CD4-positive, CD25-positive, alpha-beta regulatory T cell (primary cell): ENCODE results near the gene ATP6V0E1. TPM values are rescaled to one million over a fixed set of nuclear protein-coding genes. Genes with fewer than 3 reads are reported as not detected.
A peak's percentile ranks its signal among the peaks of the same experiment; 100 is the strongest.

Experiments used
- ATAC-seq, 2 donors: fragments of 150-1000 bp; cut with Tn5 transposase; one replicate each; pipeline ENCODE4 v1.10.0; 2021; ENCODE audit warnings: low read depth in 2 of 2, moderate number of reproducible peaks in 2 of 2, moderate library complexity in 1 of 2
- DNase-seq, 3 donors: peaks; one replicate each; pipeline versions ENCODE4 v3.0.0 to v3.0.0-alpha.2; 2012 to 2022; ENCODE audit warnings: mixed read lengths in 1 of 3
- H3K27ac ChIP-seq: one replicate; pipeline ENCODE4 v1.7.0; 2013; ENCODE audit warnings: mild to moderate bottlenecking, low read length; ENCODE audit not compliant: insufficient read depth, poor library complexity, severe bottlenecking
- H3K27me3 ChIP-seq: one replicate; pipeline ENCODE4 v1.7.0; 2013; ENCODE audit warnings: low read length; ENCODE audit not compliant: control insufficient read depth, insufficient read depth
- H3K36me3 ChIP-seq: one replicate; pipeline ENCODE4 v1.7.0; 2013; ENCODE audit warnings: mild to moderate bottlenecking, low read length, moderate library complexity; ENCODE audit not compliant: control insufficient read depth, insufficient read depth
- H3K4me1 ChIP-seq: 2 replicates; pipeline ENCODE4 v1.7.0; 2013; ENCODE audit warnings: mild to moderate bottlenecking, low read length; ENCODE audit not compliant: insufficient read depth, control insufficient read depth, poor library complexity, severe bottlenecking
- H3K4me3 ChIP-seq: one replicate; pipeline ENCODE4 v1.7.0; 2013; ENCODE audit warnings: low read depth, mild to moderate bottlenecking, low read length, moderate library complexity
- H3K9me3 ChIP-seq, 2 experiments: 1 replicate in 1 of 2; 2 replicates in 1 of 2; pipeline ENCODE4 v1.7.0; 2013; ENCODE audit warnings: low read length in 2 of 2, mild to moderate bottlenecking in 1 of 2, moderate library complexity in 1 of 2; ENCODE audit not compliant: control insufficient read depth in 2 of 2
- H3K27ac Mint-ChIP-seq, 3 donors: one replicate each; pipeline ENCODE4 v1.8.0; 2020 to 2022; ENCODE audit warnings: mild to moderate bottlenecking in 3 of 3, mixed read lengths in 3 of 3, moderate library complexity in 2 of 3
- H3K27me3 Mint-ChIP-seq: one replicate; pipeline ENCODE4 v1.8.0; 2022; ENCODE audit warnings: mild to moderate bottlenecking, mixed read lengths
- H3K36me3 Mint-ChIP-seq: one replicate; pipeline ENCODE4 v1.8.0; 2020; ENCODE audit warnings: mixed read lengths
- H3K4me1 Mint-ChIP-seq, 4 donors: one replicate each; pipeline ENCODE4 v1.8.0; 2020 to 2022; ENCODE audit warnings: mixed read lengths in 4 of 4, mild to moderate bottlenecking in 1 of 4
- H3K4me3 Mint-ChIP-seq, 4 donors: one replicate each; pipeline ENCODE4 v1.8.0; 2020 to 2022; ENCODE audit warnings: mild to moderate bottlenecking in 4 of 4, mixed read lengths in 4 of 4, moderate library complexity in 3 of 4
- H3K9me3 Mint-ChIP-seq, 7 donors: one replicate each; pipeline ENCODE4 v1.8.0; 2020 to 2022; ENCODE audit warnings: mixed read lengths in 7 of 7, mild to moderate bottlenecking in 3 of 7, moderate library complexity in 2 of 7
- polyA plus RNA-seq, 4 donors: library from polyadenylated mRNA; unstranded; fragments of 300-500 nt; fragmentation: Illumina TruSeq; gene quantifications; one replicate each; pipeline ENCODE4 v1.2.3, GENCODE V29; 2021
- total RNA-seq: library from RNA; stranded (reverse); gene quantifications from one replicate; pipeline ENCODE4 v1.2.3, GENCODE V29; 2022

Gene ATP6V0E1
- total and polyA plus RNA-seq, 5 donors from 2014 or later = 106 to 691 (median 499) TPM

DNA sequence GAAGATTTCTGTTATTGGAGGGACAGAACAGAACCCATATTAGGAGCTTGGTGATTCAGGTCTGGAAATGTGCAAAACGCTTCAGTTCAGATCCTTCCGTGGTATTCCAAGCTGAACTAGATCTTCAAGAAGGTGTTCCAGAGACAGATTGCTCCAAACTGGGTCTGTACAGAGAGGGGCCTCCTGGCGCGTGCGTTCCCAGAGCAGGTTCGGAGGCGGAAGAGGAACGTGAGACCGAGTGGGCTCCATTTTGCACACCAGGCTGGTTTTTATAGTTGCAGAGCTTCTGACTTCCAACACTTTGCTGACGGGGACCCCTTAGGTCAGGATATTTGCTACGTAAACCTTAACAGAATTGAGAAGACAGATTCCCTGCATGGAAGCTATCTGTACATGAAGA, 41.0 kb upstream of the ATP6V0E1 start:
- Mint-ChIP-seq H3K36me3 (peaks cover 22% of the 10 kb centered on the region), H3K4me1 (no peaks in the 10 kb centered on the region), H3K9me3 (no peaks in the 10 kb centered on the region), H3K27me3 (no peaks in the 10 kb centered on the region), H3K27ac (peak overlapping the region in 1 of 3 donors; percentile 25), H3K4me3 (no peak overlapping the region)
- ATAC-seq = no peak
- DNase-seq = no peak
- H3K27ac ChIP-seq = no peak overlapping the region
- no peaks in the 10 kb centered on the region for H3K4me1 ChIP-seq
- H3K4me3 ChIP-seq = no peak overlapping the region
- no peaks in the 10 kb centered on the region for H3K27me3 ChIP-seq
- no peaks in the 10 kb centered on the region for H3K9me3 ChIP-seq
- H3K36me3 ChIP-seq = peaks cover 17% of the 10 kb centered on the region

DNA sequence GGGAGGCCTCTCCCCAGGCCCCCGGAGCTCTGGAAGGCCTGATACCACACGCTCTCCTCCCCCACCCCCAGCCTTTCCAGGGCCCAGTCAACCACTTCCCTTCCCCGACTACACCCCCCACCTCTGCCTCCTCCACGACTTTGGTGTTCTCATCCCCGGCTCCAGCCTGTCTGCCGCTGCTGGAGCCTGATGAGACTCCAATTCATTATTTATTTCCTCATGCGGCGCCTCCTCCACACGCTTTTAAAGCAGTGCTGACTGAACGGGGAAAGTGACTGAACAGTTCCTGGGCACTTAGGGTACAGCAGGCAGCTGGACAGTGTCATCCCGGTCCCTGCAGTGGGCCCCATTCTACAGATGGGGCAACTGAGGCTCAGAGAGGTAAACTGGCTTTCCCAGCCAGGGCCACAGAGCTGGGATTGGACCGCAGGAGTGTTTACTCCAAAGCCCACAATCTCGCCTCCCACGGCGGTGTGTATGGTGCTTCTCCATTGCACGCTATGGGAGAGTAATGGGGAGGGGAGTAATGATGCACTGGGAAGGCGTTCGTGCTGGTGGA, 40.2 kb upstream of the ATP6V0E1 start:
- Mint-ChIP-seq H3K9me3 (no peaks in the 10 kb centered on the region), H3K27ac (no peak overlapping the region), H3K27me3 (no peaks in the 10 kb centered on the region), H3K4me3 (no peak overlapping the region), H3K36me3 (peaks cover 27% of the 10 kb centered on the region), H3K4me1 (no peaks in the 10 kb centered on the region)
- no peaks in the 10 kb centered on the region for H3K4me1 ChIP-seq
- H3K36me3 ChIP-seq = peaks cover 19% of the 10 kb centered on the region
- no peak overlapping the region for H3K27ac ChIP-seq
- no peak overlapping the region for H3K4me3 ChIP-seq
- no peak for DNase-seq
- H3K9me3 ChIP-seq = no peaks in the 10 kb centered on the region
- no peaks in the 10 kb centered on the region for H3K27me3 ChIP-seq
- ATAC-seq = no peak

DNA sequence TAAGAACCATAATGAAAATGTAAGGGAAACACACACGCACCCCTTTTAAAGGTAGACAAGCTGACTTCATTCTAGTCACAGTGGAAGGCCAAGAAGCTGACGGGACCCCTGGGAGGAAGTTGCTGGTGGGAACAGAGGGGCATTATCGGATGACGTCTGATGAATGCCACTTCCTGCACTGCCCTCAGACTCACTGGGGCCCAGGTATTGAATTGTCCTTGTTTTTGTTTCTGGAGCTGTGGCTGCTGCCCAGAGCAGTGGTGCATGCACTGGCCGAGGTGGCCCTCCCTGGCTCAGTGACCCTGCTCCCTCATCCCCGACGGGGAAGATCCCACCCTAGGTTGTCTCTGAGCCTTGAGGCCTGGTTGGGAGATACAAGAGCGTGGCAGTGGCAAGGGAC, 39.7 kb upstream of the ATP6V0E1 start:
- H3K4me1 Mint-ChIP-seq = no peaks in the 10 kb centered on the region
- Histone ChIP-seq H3K36me3 (peaks cover 19% of the 10 kb centered on the region), H3K27ac (no peak overlapping the region), H3K4me3 (no peak overlapping the region), H3K9me3 (no peaks in the 10 kb centered on the region), H3K27me3 (no peaks in the 10 kb centered on the region), H3K4me1 (no peaks in the 10 kb centered on the region)
- no peak for ATAC-seq
- H3K27me3 Mint-ChIP-seq = no peaks in the 10 kb centered on the region
- H3K27ac Mint-ChIP-seq = no peak overlapping the region
- no peak for DNase-seq
- no peak overlapping the region for H3K4me3 Mint-ChIP-seq
- H3K36me3 Mint-ChIP-seq = peaks cover 28% of the 10 kb centered on the region
- no peaks in the 10 kb centered on the region for H3K9me3 Mint-ChIP-seq

DNA sequence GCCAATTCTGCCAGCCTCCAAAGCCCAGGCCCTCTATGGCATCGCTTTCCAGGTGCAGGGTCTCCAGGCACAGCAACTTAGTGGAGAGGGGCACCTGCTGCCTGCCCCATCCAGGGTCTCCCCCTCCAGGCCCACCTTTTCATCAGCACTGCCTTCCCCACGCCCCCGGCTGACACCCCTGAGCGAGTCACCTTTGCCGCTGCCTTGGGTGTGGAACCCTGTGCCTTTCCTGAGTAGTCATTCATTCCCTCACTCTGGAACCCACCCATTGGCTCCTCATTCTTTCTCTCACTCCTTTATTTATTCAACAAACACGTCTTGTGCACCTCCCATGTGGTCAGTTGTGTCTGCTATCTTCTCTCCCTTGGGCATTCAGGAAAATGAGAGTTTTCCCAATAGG, 38.8 kb upstream of the ATP6V0E1 start:
- no peak overlapping the region for H3K27ac ChIP-seq
- H3K4me1 ChIP-seq = no peaks in the 10 kb centered on the region
- no peaks in the 10 kb centered on the region for H3K27me3 ChIP-seq
- H3K36me3 ChIP-seq = peaks cover 19% of the 10 kb centered on the region
- H3K27me3 Mint-ChIP-seq = no peaks in the 10 kb centered on the region
- H3K4me1 Mint-ChIP-seq = no peaks in the 10 kb centered on the region
- ATAC-seq = no peak
- H3K4me3 Mint-ChIP-seq = no peak overlapping the region
- peak overlapping the region in 1 of 3 donors; percentile 0 for H3K27ac Mint-ChIP-seq
- H3K9me3 ChIP-seq = no peaks in the 10 kb centered on the region
- DNase-seq = no peak
- no peaks in the 10 kb centered on the region for H3K9me3 Mint-ChIP-seq
- no peak overlapping the region for H3K4me3 ChIP-seq
- peaks cover 32% of the 10 kb centered on the region for H3K36me3 Mint-ChIP-seq

DNA sequence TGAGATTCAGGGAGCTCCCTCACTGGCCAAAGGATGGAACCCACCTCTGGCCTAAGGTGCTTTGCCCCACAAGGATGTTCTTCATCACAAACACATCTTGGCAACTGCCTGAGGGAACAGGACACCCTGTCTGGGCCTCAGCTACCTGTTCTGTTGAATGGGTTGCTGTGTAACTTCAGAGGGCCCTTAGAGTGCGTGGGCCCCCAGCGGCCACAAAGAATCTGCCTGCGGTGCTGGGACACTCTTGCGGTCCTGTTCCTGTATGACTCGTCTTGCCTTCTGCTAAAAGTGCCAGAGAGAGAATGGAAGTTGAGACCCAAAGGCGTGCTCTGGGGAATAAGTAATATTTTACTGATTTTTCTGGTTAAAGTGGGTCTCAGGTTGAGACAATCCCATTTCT, 38.4 kb upstream of the ATP6V0E1 start:
- Histone ChIP-seq H3K9me3 (no peaks in the 10 kb centered on the region), H3K4me3 (no peak overlapping the region), H3K36me3 (peaks cover 20% of the 10 kb centered on the region), H3K4me1 (no peaks in the 10 kb centered on the region), H3K27ac (no peak overlapping the region), H3K27me3 (no peaks in the 10 kb centered on the region)
- Mint-ChIP-seq H3K27ac (no peak overlapping the region), H3K36me3 (peaks cover 32% of the 10 kb centered on the region), H3K27me3 (no peaks in the 10 kb centered on the region), H3K9me3 (no peaks in the 10 kb centered on the region), H3K4me1 (no peaks in the 10 kb centered on the region), H3K4me3 (no peak overlapping the region)
- DNase-seq (no peak), ATAC-seq (no peak)

DNA sequence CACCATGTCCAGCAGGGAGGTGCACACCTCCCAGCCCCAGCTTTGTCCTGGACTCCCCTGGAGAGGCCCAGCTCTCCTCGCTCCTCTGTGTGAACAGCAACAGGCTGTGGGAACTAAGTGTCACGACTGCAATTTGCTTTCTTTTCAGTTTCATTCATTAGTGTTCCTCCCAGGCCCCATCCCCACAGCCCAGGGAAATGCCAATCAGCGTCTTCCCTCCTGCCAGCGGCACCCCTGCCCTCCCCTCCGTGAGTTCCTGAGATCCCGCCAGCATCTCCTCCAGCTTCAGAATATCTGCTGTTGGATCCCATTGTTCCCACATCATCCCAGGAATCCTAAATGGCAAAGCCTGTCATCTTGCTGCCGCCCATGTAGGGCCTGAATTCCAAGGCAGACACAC, 37.4 kb upstream of the ATP6V0E1 start:
- Histone ChIP-seq H3K4me3 (no peak overlapping the region), H3K27me3 (no peaks in the 10 kb centered on the region), H3K4me1 (no peaks in the 10 kb centered on the region), H3K27ac (no peak overlapping the region), H3K36me3 (peaks cover 23% of the 10 kb centered on the region), H3K9me3 (no peaks in the 10 kb centered on the region)
- H3K4me3 Mint-ChIP-seq = no peak overlapping the region
- no peak for ATAC-seq
- no peaks in the 10 kb centered on the region for H3K9me3 Mint-ChIP-seq
- H3K36me3 Mint-ChIP-seq = peaks cover 37% of the 10 kb centered on the region
- DNase-seq = no peak
- no peak overlapping the region for H3K27ac Mint-ChIP-seq
- no peaks in the 10 kb centered on the region for H3K27me3 Mint-ChIP-seq
- no peaks in the 10 kb centered on the region for H3K4me1 Mint-ChIP-seq

DNA sequence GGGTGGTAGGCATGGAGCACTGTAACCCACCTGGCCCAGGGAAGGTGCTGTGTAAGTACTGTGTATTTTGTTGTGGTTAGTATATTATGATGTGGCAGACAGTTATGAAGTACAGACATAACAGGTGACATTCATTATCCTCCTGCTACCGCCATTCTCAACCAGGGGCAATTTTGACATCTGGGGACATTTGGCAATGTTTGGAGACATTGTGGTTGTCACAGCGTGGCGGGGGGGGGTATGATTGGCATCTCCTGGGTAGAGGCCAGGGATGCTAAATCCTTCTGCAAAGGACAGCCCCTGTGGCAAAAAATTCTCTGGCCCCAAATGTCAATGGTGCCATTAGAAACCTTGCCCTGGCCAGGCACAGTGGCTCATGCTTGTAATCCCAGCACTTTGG, 34.1 kb upstream of the ATP6V0E1 start:
- Histone ChIP-seq H3K27me3 (no peaks in the 10 kb centered on the region), H3K36me3 (peaks cover 23% of the 10 kb centered on the region), H3K27ac (no peak overlapping the region), H3K4me1 (no peaks in the 10 kb centered on the region), H3K4me3 (no peak overlapping the region), H3K9me3 (no peaks in the 10 kb centered on the region)
- no peak overlapping the region for H3K4me3 Mint-ChIP-seq
- peaks cover 0 to 4% (median 0%) of the 10 kb centered on the region in 4 donors for H3K4me1 Mint-ChIP-seq
- no peaks in the 10 kb centered on the region for H3K9me3 Mint-ChIP-seq
- DNase-seq (no peak), ATAC-seq (no peak)
- H3K27me3 Mint-ChIP-seq = peaks cover 5% of the 10 kb centered on the region
- H3K36me3 Mint-ChIP-seq = peaks cover 36% of the 10 kb centered on the region
- H3K27ac Mint-ChIP-seq = no peak overlapping the region

DNA sequence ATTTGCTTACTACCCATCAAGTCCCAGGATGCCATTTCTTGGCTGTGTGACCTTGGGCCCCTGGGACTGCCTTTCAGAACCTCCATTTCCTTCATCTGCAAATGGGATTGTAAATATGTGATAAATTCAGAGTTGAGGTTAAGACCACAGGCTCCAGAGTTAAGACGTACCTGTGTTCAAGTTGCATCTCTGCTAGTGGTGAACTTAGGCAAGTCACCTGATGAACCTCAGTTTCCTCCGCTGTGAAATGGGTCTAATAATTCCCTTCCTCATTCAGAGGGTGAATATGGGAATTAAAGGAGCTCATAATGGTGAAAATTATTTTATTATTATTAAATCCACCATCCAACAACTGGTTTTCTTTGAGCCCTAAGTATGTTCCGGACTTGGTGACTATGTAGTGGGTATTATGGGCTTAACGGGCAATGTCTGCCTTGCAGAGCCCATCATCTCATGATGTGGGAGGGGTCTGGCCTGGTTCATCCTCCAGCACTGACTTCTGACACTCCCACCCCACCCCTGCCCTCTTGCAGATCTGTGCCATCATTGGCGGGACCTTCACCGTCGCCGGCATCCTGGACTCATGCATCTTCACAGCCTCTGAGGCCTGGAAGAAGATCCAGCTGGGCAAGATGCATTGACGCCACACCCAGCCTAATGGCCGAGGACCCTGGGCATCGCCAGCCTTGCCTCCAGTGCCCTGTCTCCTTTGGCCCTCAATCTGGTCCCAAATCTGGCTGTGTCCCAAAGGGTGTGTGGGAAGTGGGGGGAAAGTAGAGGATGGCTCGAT, 33.2 kb upstream of the ATP6V0E1 start:
- H3K36me3 Mint-ChIP-seq = peaks cover 29% of the 10 kb centered on the region
- no peaks in the 10 kb centered on the region for H3K27me3 ChIP-seq
- H3K4me3 ChIP-seq = no peak overlapping the region
- H3K27ac Mint-ChIP-seq = no peak overlapping the region
- H3K4me1 ChIP-seq = no peaks in the 10 kb centered on the region
- H3K9me3 ChIP-seq = no peaks in the 10 kb centered on the region
- no peak overlapping the region for H3K4me3 Mint-ChIP-seq
- H3K4me1 Mint-ChIP-seq = peaks cover 0 to 6% (median 1%) of the 10 kb centered on the region in 4 donors
- DNase-seq (no peak), ATAC-seq (no peak)
- no peak overlapping the region for H3K27ac ChIP-seq
- peaks cover 23% of the 10 kb centered on the region for H3K36me3 ChIP-seq
- H3K27me3 Mint-ChIP-seq = peaks cover 5% of the 10 kb centered on the region
- H3K9me3 Mint-ChIP-seq = no peaks in the 10 kb centered on the region
